ENCODE data around the gene FCHSD1. TPM values are rescaled to one million over a fixed set of nuclear protein-coding genes. Genes with fewer than 3 reads are reported as not detected.

FCHSD1 gene
- total and polyA plus RNA-seq, 2 donors (not counting 3 experiments of a cell fraction or from before 2014, with no cell fraction given): 35.1 to 37.0 TPM

- peak overlapping the region; percentile 75 to 82 (median 77) for H3K4me3 ChIP-seq (replicated peaks in 1 of 3; ENCODE audit: insufficient read depth in 1 of 3, low read depth in 1 of 3, low read length in 3 of 3)
- FAIRE-seq: peak; percentile 77
- intact Hi-C loops (cut with micrococcal nuclease): loop anchor here (1.0 kb wide), 1 partner anchor 46 kb away; no protein-coding TSS in a partner anchor
Observed at GRCh38 chr5:141637767-141638419, 13.3 kb downstream of the FCHSD1 start.

More at GRCh38 chr5:141637767-141638419, 13.3 kb downstream of the FCHSD1 start:
- H3K27me3 ChIP-seq (ENCODE audit: control insufficient read depth in 2 of 2, insufficient read depth in 2 of 2, low read length in 2 of 2): no peaks in the 10 kb centered on the region
- no TSS peak for BruUV-seq (replicated peaks)
- CTCF ChIA-PET: interaction anchor here (1.2 to 14.7 kb wide), 6 partner anchors 8 to 46 kb away, joined by 3 to 163 read pairs (median 6); partner anchors contain the start of genes DIAPH1 and FCHSD1
- POLR2A ChIA-PET: interaction anchor here (1.5 kb wide), 1 partner anchor 19 kb away, joined by 6 read pairs; the partner anchor contains the start of gene DIAPH1
- H3K4me2 ChIP-seq (ENCODE audit: insufficient read depth, low read length): peak overlapping the region; percentile 85
- no peak overlapping the region for H3K9ac ChIP-seq (replicated peaks; ENCODE audit: extremely low read depth, insufficient read depth, low read length)
- no peak overlapping the region for H3K27ac ChIP-seq (ENCODE audit: insufficient read depth, low read depth, low read length)
- no peaks in the 10 kb centered on the region for H3K9me3 ChIP-seq (replicated peaks; ENCODE audit: control insufficient read depth, insufficient read depth, low read length)
- dilution Hi-C loops (cut with MboI; ENCODE audit: extremely low pct_ligation_motif_present, low sequenced_read_pairs): no loop called here
- no peaks in the 10 kb centered on the region for H3K9me1 ChIP-seq (replicated peaks; ENCODE audit: control insufficient read depth, extremely low read depth, insufficient read depth, low read length)
- H3K79me2 ChIP-seq (ENCODE audit: control insufficient read depth, insufficient read depth, low read length): peaks cover 21% of the 10 kb centered on the region
- peak overlapping the region; percentile 93 for H2AFZ ChIP-seq (ENCODE audit: low read depth, low read length)
- TF ChIP-seq POLR2A (IDR thresholded peaks at IDR 0.05; ENCODE audit: low read depth, low read length): no peak
- TF ChIP-seq FOS (IDR thresholded peaks at IDR 0.05; ENCODE audit: borderline replicate concordance, insufficient read depth, low read length): no peak
- TF ChIP-seq CTCF (IDR thresholded peaks at IDR 0.05; ENCODE audit: extremely low read depth in 1 of 2, insufficient read depth in 1 of 2, low read depth in 1 of 2, low read length in 2 of 2): peak; percentile 8 to 28
- TF ChIP-seq, protein P1, sequence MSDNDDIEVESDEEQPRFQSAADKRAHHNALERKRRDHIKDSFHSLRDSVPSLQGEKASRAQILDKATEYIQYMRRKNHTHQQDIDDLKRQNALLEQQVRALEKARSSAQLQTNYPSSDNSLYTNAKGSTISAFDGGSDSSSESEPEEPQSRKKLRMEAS (IDR thresholded peaks at IDR 0.05; ENCODE audit: insufficient read depth, insufficient read length): peak; percentile 67
- DNase-seq (ENCODE audit: low read depth, low spot score): peak; percentile 63
- peaks cover 23% of the 10 kb centered on the region for H3K4me1 ChIP-seq (ENCODE audit: control insufficient read depth, extremely low read depth, insufficient read depth, low read length)
- peaks cover 0 to 3% of the 10 kb centered on the region in 2 experiments for H3K36me3 ChIP-seq (ENCODE audit: control insufficient read depth in 2 of 2, extremely low read depth in 1 of 2, insufficient read depth in 2 of 2, low read length in 2 of 2)
- H4K20me1 ChIP-seq (replicated peaks; ENCODE audit: control insufficient read depth, extremely low read depth, insufficient read depth, low read length): peaks cover 5% of the 10 kb centered on the region

All from endothelial cell of umbilical vein (primary cell).